GM21786 (cell line): ENCODE data around the gene EVC.

Experiments
- ATAC-seq: cut with Tn5 transposase; IDR thresholded peaks from one replicate; pipeline ENCODE4 v1.9.1; 2021; ENCODE audit not compliant: unreplicated experiment

The EVC gene

DNA sequence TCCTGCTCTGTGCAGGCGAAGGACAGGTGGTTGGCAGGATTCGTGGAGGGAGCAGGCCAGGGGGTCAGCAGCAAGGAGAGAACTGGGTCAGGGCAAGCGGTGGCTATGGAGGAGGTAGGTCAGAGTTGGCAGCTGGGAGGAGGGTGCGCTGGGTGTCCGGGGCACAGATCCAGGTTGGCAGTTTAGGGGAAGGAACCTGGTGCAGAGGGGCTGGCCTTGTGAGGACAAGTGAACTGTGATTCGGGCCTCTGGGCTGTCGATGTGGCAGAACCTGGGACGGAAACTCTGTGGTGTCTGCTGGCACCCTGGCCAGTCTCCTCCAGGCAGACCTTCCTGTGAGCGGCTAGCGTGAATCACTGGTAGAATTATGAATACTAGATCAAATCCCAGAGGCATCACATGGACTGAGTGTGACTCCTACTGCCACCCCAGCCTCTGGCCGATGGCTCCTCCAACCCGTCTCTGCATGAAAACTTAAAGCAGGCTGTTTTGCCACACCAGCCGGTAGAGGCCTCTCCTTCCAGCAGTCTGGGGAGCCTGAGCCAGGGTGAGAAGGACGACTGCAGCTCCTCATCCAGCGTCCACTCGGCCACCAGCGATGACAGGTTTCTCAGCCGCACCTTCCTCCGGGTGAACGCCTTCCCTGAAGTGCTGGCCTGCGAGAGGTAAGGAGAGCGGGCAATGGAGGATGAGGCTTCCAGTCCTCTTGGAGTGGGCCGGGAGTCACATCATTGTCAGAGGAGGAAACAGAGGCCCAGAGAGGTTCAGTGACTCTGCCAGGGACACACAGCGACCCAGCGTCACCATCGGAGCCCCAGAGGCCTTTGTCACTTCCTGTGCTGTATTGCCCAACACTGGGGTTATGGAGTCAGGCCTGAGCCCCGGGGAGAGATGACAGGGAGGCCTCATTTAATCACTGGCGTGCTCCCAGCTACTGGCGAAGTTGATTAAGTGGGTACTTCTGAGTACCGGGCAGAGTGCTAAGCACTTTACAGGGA, 20.3 kb downstream of the EVC start:
- no peak for ATAC-seq

DNA sequence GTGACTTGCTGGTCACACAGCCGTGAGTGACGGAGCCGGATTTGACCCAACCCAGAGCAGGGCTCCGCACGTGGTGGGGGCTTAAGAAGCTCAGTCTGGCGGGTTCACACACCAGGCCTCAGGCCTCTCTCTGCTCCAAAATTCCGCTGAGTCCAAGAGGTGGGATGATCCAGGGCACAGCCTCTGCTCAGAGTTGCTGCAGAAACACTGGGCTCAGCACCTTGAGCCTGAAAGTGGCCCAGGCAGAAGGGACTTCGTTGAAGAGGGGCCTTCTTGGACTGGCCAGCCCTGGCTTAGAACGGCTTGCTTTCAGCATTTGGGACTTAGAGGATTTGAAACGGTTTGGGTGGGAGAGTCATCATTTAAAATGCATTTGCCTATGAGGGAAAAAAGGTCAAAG, 21.2 kb downstream of the EVC start:
- no peak for ATAC-seq

DNA sequence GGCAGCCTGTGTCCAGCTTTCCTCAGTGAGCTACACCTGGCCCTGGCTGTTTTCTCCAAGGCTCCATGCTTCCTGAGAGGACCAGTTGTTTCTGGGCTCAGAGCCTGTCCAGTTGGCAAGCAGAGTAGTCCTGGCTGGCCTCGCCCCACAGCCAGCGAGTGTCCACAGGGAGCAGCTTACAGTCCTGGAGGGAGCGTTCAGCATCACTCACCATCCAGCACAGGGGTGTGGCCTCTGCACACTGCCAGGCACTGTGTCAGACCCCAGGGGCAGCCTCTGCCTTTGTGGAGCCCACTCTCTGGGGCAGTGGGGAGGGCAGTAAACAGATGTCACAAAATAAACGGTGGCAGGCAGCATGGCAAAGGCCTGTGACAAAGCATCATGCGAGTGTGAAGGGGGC, 23.9 kb downstream of the EVC start:
- no peak for ATAC-seq

DNA sequence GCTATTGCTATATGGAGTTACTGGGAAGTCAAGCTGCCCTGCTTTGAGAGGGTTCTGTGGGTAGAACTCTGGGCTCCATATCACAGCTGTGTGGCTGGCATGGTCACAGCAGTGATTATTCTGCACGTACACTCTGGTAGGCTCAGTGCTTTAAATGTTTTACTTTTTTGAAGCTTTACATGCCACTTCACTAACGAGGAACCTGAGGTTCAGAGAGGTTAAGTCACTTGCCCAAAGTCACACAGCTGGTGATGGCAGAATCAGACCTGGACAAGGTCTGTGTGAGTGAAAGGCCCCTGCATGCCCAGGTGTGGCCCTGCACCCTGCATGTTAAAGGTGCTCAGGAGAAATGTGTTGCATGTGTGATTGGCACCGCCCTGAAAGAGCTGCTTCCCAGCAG, 24.5 kb downstream of the EVC start:
- ATAC-seq = no peak

DNA sequence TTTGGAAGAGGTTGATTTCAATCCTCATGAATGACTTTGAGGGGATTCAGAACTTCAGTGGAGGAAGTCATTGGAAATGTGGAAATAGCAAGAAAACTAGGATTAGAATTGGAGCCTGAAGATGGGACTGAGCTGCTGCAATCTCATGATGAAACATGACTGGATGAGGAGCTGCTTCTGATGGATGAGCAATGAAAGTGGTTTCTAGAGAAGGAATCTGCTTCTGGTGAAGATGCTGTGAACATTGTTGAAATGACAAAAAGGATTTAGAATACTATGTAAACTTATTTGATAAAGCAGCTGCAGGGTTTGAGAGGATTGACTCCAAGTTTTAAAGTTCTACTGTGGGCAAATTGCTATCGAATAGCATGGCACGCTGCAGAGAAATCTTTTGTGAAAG, 27.1 kb downstream of the EVC start:
- no peak for ATAC-seq

DNA sequence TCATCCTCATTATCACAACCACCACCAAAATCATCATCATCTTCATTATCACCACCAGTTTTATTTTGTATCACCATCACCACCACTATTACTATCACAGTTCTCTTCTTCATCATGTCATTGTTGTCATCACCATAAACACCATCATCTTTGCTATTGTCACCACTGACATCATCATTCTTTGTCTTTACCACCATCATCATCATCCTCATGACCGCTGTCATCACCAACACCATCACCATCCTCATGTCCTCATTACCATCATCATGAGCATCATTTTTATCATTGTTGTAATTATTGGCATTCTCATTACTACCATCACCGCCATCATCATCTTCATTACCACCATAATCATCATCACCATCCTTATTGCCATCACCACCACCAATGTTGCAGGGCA, 31.4 kb downstream of the EVC start:
- no peak for ATAC-seq

DNA sequence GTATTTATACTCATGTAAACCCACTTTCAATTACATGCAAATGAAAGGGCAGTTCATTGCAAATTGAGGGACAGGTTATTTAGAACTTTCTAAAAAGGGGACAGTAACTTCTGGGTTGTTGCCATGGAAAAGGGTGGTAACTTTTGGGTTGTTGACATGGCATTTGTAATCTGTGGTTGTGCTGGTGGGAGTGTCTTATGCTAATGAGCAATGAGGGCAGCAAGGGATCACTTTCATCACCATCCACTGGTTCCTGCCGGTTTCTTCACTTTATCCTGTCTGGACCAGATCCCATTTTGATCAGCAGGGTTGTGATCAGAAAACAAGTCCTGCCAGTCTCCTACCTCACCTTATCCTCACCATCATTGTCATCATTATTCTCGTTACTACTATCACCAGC, 32.0 kb downstream of the EVC start:
- no peak for ATAC-seq

DNA sequence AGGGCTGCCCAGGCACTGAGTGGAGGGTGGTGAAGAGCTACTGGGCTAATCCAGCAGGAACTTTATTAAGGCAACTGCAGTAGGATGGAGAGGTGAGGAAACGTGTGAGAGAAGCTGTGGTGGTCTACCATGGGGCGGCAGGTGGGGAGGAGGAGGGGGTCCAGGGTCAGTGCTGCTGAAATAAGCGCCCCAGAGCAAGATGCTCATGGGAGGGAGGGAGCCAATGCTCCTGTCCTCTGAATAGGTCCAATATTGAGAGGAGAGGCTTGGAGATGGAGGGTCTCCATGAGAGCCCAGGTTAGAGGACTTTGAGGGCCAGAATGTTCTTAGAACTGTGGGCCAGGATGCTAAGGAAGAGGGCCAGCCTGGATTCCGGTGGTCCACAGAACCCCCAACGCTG, 35.2 kb downstream of the EVC start:
- no peak for ATAC-seq

DNA sequence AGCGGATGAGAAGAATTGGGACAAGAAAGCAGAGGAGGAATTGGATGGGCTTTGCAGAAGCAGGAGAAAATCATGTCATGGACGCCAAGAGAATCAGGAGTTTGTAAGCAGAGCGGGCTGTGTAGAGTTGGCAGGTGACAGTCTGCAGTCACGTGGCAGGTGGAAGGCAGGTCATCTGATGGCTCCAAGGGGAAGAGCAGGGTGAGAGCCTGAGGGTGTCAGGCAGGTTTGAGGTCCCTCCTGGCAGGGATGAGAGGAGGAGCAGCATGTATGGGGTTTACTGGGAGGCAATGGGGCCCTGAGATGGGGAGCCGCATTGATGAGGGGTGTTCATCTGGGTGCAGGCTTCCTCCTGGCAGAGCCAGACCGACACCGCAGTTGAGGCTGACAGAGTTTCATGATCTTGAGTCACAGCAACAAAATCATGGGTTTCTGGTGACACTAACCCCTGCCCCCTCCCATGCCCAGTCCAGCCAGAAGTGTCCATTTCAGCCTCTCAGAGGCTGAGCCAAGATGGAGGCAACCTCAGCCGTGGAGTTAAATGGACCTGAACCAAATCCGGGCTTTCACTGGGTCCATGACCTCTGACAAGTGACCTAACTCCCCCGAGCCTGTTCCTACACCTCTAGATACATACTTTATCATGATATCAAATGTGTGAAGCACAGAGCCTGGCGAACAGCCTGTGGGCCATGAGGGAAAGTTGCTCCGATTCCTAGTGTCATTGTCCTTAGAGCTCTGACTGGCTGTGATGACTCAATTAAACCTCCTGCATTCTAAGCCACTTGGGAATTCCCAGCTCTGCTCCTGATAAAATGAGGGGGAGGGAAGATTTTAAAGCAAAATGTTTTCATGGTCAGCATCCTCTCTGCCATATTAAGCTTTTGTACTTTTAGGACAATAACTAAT, 36.1 kb downstream of the EVC start:
- no peak for ATAC-seq

DNA sequence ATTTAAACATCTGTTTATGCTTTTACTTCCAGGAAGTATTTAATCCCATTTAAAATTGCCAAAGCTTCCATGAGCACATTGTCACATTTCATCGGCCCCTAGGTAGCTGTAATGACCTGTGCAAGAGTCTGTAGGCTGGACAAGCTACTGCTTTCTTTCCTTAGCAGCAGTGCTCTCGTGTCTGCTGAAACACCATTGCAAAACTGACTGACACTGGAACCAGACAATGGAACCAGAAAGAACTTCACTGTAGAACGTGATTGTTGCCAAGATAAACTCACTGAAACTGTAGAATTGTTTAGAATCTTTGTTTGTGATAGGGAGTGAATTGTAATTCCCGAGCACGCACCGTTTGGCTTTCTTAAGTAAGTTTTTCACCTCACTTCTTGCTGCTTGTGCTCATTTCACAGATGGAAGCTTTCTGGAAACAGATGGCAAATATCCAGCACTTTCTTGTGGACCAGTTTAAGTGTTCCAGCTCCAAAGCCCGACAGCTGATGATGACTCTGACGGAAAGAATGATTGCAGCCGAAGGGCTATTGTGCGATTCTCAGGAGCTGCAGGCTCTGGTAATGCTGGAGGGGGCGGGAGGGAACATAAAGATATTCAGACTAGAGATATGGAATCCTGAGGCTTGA, 36.9 kb downstream of the EVC start:
- no peak for ATAC-seq

DNA sequence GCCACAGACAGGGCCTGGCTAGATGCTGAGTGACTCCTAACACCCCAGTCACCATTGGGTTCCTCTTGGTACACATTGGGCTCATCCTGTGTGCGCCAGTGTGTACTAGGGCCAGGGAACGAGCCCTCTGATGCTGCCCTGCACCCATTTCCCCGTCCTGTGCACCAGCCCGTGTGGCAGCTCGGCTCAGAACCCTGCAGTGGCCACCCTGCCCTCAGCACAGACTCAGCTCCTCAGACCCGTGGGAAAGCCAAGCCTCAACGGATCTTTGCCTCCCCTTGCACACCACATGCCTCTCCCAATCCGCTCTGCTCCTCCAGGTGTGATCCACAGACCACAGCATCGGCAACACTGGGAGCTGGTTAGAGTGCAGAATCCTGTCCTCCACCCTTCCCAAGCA, 38.6 kb downstream of the EVC start:
- no peak for ATAC-seq

DNA sequence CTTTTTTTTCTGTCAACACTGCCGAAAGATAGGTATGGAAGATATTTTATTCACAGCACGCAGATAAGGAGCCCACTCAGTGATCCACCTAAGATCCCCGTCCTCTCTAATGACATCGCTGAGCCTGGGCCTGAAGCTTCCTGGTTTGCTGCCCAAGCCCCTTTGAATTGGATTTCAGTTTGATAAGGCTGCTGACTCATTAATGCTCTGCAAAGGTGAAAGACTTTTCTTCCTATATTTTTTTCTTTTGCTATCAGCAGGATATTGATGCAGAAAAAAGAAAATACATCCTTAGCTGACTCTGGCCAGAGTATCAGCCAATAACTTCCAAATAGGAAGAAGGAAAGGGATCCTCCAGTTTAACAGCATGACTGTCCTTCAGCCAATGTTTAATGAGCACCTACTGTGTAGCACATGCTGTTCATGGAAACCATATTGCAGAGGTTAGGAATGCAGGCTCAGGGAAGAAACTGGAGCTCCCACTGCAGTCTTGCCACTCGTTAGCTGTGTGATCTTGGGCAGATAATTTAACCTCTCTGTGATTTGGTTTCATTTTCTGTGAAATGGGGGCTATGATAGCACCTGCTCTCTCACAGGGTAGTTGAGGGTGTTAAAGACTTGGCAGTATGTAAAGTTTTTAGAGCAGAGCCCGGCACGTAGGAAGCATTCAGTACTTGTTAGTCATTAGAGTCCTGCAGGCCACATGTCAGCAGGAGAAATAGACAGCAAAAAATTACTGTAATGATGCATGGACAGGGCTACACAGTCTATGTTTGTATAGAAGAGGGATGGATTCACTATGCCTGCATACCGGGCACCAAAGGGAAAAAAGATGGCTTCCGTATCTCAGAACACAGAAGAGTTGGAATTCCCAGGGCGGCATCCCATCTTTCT, 39.3 kb downstream of the EVC start:
- ATAC-seq = no peak

DNA sequence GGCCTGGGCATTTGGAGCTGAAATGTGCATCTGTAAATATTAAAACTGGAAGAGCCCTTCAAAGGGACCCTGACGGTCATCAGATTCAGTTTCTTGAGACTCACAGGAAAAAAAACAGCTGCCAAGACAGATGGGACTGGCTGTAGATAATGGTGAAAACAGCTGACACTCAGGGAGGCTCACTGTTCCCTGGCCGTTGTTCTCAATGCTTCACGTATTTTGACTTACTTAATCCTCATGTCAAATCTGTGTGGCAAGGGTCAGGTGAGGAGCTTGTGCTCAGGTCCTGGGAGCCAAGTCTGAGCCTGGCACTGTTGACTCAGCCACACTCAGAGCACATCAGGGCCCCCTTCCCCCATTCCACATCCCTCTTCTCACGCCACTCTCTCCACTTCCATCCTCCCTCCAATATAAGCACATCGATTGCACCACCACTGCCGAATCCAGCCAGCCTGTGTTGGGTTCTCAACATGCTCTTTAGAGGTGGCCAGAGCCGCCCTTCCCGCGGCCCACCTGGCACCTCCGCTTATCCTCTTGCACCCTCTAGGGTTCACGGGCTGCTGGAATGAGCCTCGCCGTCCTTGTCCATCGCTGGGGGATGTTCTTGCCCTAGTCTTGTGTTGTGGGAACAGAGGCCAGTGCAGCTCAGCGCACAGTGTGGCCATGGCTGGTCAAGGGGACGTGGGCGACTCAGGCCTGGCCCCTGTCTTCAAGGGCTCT, 40.1 kb downstream of the EVC start:
- ATAC-seq = no peak

DNA sequence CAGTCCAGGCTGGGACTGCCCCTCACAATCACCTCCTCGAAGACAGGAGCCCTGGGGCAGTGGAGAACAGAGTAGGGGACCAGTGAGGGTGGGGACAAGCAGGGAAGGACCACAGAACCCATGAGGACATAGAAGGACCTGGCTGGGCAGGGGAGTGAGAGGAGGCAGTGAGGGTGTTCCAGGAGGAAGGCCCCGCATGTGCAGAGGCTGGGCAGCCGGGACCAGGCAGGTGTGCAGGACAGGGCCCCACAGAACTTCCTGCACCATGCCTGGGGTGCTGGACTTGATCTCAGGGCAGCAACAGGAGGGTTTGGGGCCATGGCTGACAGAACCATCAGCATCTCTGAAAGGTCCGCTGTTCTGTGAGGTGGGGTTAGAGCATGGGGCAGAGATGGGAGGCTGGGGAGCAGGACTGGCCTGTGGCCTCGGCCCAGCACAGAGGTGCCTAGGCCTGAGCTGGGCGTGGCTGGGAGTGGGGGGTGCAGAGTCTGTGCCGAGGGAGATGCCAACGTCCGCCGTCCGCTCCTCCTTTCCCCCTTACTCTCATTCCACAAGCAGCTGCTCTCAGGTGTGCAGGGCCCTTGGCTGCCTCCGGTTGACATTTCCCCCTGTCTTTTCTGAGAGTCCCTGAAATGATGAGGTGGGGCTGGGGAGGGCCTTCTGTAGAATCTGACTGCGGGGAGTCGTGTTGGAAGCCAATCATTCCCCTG, 40.8 kb downstream of the EVC start:
- no peak for ATAC-seq

DNA sequence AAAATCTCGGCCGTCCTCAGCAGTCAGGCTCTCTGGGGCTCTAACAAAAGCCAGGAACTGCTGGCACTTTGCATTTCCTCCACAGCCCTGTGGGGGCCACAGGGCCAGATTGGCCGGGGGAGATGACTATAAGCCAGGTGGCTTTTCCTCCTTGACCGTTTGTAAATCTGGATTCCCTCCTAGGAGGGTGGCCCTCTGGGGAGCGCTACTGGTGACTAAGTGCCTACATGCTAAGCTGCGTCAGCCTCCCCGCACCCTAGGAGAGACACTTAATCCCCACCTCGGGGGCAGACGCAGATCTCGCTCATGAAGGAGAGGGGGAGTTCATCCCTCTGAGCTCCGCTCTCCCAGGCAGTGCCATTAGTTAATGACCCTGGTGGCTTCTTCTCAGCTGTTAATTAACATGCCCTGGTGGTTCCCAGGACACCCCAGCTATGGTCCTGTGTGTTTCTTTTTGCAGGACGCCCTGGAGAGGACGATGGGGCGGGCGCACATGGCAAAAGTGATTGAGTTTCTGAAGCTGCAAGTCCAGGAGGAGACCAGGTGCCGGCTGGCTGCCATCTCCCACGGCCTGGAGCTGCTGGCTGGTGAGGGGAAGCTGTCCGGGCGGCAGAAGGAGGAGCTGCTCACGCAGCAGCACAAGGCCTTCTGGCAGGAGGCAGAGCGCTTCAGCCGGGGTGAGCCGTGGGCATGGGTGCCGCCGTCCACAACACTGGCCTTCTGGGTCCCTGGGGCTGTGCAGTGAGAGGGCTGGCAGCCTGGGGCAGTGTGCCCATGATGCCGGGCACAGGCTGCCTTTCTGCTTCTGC, 41.6 kb downstream of the EVC start:
- no peak for ATAC-seq

DNA sequence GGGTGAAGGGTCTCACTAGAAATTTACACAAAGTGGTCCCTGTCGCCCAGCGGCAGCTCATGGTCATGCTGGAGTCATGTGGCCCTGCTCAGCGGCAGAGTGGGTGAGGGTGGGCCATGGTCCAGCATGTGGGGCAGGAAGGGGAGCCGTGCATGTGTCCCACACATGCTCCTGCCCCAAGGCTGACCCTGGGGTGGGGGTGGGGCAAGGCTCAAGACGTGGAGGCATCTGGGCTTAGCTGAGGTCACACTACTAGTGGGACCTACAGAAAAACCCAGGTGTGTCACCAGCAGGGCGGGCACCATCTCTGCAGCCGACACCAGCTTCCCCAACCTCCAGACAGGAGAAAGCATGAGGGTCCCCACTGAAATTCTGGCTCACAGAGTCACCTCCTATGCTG, 42.4 kb downstream of the EVC start:
- no peak for ATAC-seq

DNA sequence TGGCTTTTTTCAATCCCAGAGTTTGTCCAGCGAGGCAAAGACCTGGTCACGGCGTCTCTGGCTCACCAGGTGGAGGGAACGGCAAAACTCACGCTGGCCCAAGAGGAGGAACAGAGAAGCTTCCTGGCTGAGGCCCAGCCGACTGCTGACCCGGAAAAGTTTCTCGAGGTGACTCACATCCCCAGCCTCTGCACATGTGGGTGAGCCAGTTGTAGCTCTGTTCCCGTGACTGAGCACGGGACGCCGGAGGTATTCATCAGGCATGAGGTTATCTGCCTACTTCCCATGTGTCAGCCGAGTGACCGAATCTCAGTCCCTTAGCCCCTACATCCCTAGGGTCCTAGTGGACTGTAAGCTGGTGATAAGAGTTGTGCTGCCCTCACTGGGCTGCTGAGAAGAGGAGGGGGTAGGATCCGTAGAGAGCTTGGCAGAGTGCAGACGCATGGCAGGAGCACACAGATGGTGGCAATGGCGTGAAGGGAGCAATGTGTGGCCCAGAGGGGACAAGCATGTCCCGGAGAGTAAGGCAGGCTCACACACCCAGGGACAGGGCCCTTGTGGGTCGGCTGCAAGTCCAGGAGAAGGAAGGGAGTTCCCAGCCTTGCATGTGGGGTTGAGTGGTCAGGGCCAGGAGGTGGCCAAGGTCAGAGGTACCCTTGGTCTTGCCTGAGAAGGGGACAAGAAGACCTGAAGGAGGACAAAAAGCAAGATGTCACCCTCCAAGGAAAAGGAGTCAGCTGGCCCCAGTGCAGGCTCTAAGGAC, 42.9 kb downstream of the EVC start:
- no peak for ATAC-seq

DNA sequence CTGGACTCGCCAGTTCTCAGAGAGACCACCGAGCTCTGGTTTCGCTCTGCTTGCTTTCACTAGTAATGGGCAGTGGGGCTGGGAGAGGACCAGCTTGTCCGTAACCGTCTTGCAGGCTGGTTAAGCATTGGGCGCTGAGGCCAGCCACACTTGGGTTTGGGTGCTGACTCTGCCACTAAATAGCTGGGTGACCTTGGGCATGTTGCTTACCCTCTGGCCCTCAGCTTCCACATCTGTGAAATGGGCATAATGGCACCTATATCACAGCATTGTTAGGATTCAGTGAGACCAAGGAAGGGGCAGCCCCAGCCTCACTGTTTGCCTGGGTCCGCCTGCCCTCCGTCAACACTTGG, 43.5 kb downstream of the EVC start:
- ATAC-seq = no peak
